Tibial artery (tissue), 4 donors: ENCODE results near the gene NT5DC4.
A peak's percentile ranks its signal among the peaks of the same experiment; 100 is the strongest.

Source experiments
- DNase-seq, 2 donors: peaks; one replicate each; pipeline ENCODE4 v3.0.0-alpha.2; 2019
- H3K27ac ChIP-seq, 2 donors: fragments of 200-600 bp; sonication (generic) in 1 of 2; 1 replicate in 1 of 2; 2 replicates in 1 of 2; pipeline ENCODE4 v1.5.1; 2018 to 2019; ENCODE audit warnings: mild to moderate bottlenecking in 1 of 2
- H3K27me3 ChIP-seq, 2 donors: fragments of 200-600 bp; sonication (generic) in 1 of 2; one replicate each; pipeline versions ENCODE4 v1.5.1 to v1.6.0; 2016 to 2019
- H3K36me3 ChIP-seq, 3 donors: fragments of 200-600 bp; sonication (generic) in 2 of 3; one replicate each; pipeline ENCODE4 v1.5.1; 2016 to 2019; ENCODE audit warnings: mild to moderate bottlenecking in 2 of 3
- H3K4me1 ChIP-seq, 4 donors: fragments of 200-600 bp; sonication (generic) in 2 of 4; 1 replicate in 3 of 4; 2 replicates in 1 of 4; pipeline ENCODE4 v1.5.1; 2016 to 2019
- H3K4me3 ChIP-seq, 2 donors: fragments of 200-600 bp; sonication (generic) in 1 of 2; 1 replicate in 1 of 2; 2 replicates in 1 of 2; pipeline ENCODE4 v1.5.1; 2018 to 2019; ENCODE audit warnings: mild to moderate bottlenecking in 2 of 2
- H3K9me3 ChIP-seq, 3 donors: fragments of 200-600 bp; sonication (generic) in 1 of 3; one replicate each; pipeline ENCODE4 v1.5.1; 2016 to 2019
- CTCF ChIP-seq, 2 experiments: fragments of 200-600 bp in 1 of 2; fragments of 450-650 bp in 1 of 2; IDR thresholded peaks; one replicate each; pipeline ENCODE4 v1.5.1; 2017 to 2019; ENCODE audit warnings: antibody characterized with exemption in 2 of 2, mild to moderate bottlenecking in 1 of 2, moderate library complexity in 1 of 2
- intact Hi-C: fragments of 100-400 bp; cut with DNase I; formaldehyde crosslinking; loops from one replicate; pipeline ENCODE4 v1.15.0; 2023; ENCODE audit warnings: low total_unique reads

Gene NT5DC4

GRCh38 chr2:112687522-112687921 lies 33.3 kb upstream of the NT5DC4 start:
- H3K4me3 ChIP-seq = no peak overlapping the region
- H3K9me3 ChIP-seq = no peaks in the 10 kb centered on the region
- no peak for TF ChIP-seq CTCF (IDR thresholded peaks at IDR 0.05)
- H3K4me1 ChIP-seq = no peaks in the 10 kb centered on the region
- DNase-seq = no peak
- intact Hi-C loops = no loop called here
- H3K27me3 ChIP-seq = no peaks in the 10 kb centered on the region
- no peaks in the 10 kb centered on the region for H3K36me3 ChIP-seq
- no peak overlapping the region for H3K27ac ChIP-seq

GRCh38 chr2:112688086-112688880 lies 32.5 kb upstream of the NT5DC4 start:
- TF ChIP-seq CTCF (IDR thresholded peaks at IDR 0.05) = no peak
- no peaks in the 10 kb centered on the region for H3K4me1 ChIP-seq

GRCh38 chr2:112690853-112691401 lies 29.9 kb upstream of the NT5DC4 start:
- H3K4me3 ChIP-seq = no peak overlapping the region
- H3K27me3 ChIP-seq = no peaks in the 10 kb centered on the region
- peak; percentile 61 to 75 for TF ChIP-seq CTCF (IDR thresholded peaks at IDR 0.05)
- no peaks in the 10 kb centered on the region for H3K9me3 ChIP-seq
- H3K27ac ChIP-seq = no peak overlapping the region
- no peaks in the 10 kb centered on the region for H3K4me1 ChIP-seq
- H3K36me3 ChIP-seq = no peaks in the 10 kb centered on the region
- intact Hi-C loops = loop anchor here (10.0 kb wide), 1 partner anchor 66 kb away; no protein-coding TSS in a partner anchor
- DNase-seq = peak; percentile 70 to 79

More at GRCh38 chr2:112688086-112688880, 32.5 kb upstream of the NT5DC4 start:
- no peak overlapping the region for H3K4me3 ChIP-seq
- H3K9me3 ChIP-seq = no peaks in the 10 kb centered on the region
- no peak for DNase-seq
- H3K27me3 ChIP-seq = no peaks in the 10 kb centered on the region
- no peaks in the 10 kb centered on the region for H3K36me3 ChIP-seq
- intact Hi-C loops = no loop called here
- no peak overlapping the region for H3K27ac ChIP-seq

GRCh38 chr2:112691881-112692281 lies 28.9 kb upstream of the NT5DC4 start:
- Histone ChIP-seq H3K9me3 (no peaks in the 10 kb centered on the region), H3K4me1 (no peaks in the 10 kb centered on the region), H3K4me3 (no peak overlapping the region), H3K27me3 (no peaks in the 10 kb centered on the region), H3K36me3 (no peaks in the 10 kb centered on the region), H3K27ac (no peak overlapping the region)
- DNase-seq = no peak
- intact Hi-C loops = loop anchor here (10.0 kb wide), 1 partner anchor 67 kb away; no protein-coding TSS in a partner anchor
- no peak for TF ChIP-seq CTCF (IDR thresholded peaks at IDR 0.05)

- H3K27me3 ChIP-seq = no peaks in the 10 kb centered on the region
- no peaks in the 10 kb centered on the region for H3K9me3 ChIP-seq
- intact Hi-C loops = loop anchor here (10.0 kb wide), 1 partner anchor 68 kb away; no protein-coding TSS in a partner anchor
- H3K4me1 ChIP-seq = no peaks in the 10 kb centered on the region
- no peak overlapping the region for H3K27ac ChIP-seq
- H3K36me3 ChIP-seq = no peaks in the 10 kb centered on the region
- no peak for TF ChIP-seq CTCF (IDR thresholded peaks at IDR 0.05)
- DNase-seq = no peak
- no peak overlapping the region for H3K4me3 ChIP-seq
These were observed 28.3 kb upstream of the NT5DC4 start for GRCh38 chr2:112692495-112692911.
